H54 (cell line): Measurements from ENCODE around the gene MPPED1.

Source experiments
- DNase-seq: peaks from one replicate; pipeline ENCODE4 v3.0.0; 2011; ENCODE audit warnings: low spot score, mixed read lengths; ENCODE audit not compliant: insufficient read length
- FAIRE-seq: peaks from 3 replicates; lab custom pipeline; 2011; peaks lifted over from hg19 to GRCh38; lab: Jason Lieb, UNC
- POLR2A ChIP-seq: IDR thresholded peaks from 2 replicates; pipeline ENCODE4 v1.6.1; 2011; ENCODE audit warnings: low read depth, mild to moderate bottlenecking, low read length

Gene MPPED1

DNA sequence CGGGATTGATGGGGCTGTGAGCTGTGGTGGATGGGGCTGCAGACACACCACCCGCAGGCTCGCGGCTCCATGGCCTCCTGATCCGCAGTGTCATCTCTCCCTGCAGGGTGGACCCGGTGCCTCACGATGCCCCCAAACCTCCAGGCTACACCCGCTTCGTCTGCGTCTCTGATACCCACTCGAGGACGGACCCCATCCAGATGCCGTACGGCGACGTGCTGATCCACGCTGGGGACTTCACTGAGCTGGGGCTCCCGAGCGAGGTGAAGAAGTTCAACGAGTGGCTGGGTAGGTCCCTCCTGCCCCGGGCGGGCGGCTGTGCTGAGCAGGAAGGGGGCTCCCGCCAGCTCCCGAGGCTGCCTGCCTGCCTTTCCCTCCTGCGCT, 23.1 kb downstream of the MPPED1 start:
- FAIRE-seq, result no peak
- no peak for TF ChIP-seq POLR2A
- DNase-seq, result no peak

DNA sequence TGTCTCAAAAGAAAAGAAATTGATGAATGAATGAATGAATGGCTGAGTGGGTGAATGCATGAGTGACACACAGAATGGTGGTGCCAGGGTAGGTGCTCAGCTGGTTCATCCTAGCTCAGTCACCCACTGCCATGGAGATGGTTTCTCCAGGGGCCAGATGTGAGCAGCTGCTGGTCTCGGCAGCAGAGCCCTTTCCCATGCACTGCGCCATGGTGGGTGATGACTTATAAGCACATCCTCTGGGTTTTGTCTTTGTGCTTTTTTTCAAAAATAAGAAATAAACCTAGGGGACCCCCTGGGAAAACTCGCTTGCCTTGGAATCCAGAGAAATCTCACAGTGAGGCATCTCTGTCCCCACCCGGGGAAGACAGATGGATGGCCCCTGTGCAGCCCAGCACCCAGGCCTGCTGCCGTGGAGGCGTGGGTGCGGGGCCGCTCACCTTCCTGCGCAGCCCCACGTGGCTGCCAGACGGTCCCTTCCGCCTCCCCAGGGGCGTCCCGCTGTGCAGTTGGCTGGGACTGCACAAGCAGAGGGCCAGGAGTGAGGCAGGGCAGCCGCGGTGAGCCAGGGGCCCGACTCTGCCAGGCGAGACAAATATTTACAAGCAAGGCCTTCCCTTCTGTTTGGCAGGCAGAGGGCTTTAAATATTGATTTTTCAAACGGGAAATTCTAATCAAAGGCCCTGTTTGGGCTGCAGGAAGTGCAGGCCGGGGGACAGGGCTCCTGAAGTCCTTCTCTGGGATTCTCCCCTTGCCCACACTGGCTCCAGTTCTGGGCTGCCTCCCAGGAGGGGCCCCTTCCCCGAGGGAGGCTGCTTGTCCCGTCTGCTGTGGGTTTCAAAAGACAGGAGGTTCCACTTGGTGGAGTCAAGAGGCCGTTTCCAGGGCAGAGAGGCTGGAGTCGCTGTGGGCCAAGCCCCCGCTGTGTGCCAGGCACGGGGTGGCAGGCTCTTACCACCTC, 24.3 kb downstream of the MPPED1 start:
- FAIRE-seq (no peak), DNase-seq (no peak)
- no peak for TF ChIP-seq POLR2A

GRCh38 chr22:43436868-43437267, 25.1 kb downstream of the MPPED1 start:
- TF ChIP-seq POLR2A, result no peak
- FAIRE-seq, result no peak
- no peak for DNase-seq

DNA sequence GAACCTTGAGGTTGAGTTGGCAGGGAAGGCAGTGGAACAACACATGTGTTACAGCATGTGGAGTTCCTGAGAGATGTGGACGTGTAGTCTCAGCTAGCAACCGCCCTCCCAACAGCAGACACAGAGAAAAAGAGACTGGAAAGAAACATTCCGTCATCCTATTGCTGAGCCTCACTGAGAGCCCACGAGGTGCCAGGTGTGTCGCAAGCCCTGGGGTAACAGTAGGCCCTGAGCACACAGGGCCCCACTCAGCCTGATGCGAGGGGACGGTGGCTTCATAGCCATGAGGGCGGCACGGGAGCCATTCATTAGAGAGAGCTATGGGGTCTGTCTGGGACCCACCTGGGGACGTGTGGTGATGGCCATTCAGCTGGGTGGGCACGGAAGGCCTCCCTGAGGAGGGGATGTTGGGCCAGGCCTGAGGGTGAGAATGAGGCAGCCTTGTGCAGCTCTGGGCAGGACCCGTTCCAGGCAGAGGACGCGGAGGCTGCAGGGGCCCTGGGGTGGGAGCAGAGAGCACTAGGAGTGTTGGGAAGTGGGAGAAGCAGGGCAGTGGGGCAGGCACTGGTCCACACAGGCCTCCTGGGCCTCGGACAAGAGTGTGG, 26.2 kb downstream of the MPPED1 start:
- no peak for TF ChIP-seq POLR2A
- FAIRE-seq (no peak), DNase-seq (no peak)

- DNase-seq, result no peak
- FAIRE-seq, result no peak
- TF ChIP-seq POLR2A, result no peak
These were observed 27.0 kb downstream of the MPPED1 start for GRCh38 chr22:43438666-43439347.

DNA sequence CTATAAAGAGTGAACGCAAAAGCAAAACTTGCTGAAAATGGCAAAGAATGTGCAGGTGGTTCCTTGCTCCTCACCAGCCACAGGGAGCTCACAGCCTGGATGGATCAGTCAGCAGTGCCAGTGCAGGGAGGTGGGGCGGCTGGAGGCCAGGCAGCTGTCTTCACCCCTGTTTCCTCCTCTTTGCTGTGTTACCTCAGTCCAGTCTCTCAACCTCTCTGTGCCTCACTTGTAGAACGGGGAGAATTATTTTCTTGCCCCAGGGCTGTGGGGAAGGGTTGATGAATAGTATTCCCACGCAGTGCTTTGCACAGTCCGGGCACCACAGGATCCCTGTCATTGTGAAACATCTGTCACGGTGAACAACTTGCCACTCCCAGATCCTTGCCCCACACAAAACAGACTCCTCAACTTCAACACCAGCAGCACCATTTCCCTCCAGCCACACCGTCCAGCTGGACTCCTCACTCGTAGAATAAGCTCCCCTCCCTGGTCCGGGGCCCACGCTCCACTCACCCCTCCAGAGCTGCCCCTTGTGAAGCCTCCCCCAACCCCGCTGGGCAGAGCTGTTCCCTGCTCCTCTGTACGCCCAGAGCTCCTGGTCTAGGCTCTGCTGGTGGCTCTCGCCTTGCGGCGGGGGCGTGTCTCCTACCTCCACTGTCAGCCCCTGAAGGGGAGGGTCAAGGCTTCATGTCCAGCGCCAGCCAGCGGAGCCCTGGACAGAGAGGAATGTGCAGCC, 27.7 kb downstream of the MPPED1 start:
- no peak for TF ChIP-seq POLR2A
- DNase-seq (no peak), FAIRE-seq (no peak)

GRCh38 chr22:43440104-43440387, 28.2 kb downstream of the MPPED1 start:
- no peak for DNase-seq
- TF ChIP-seq POLR2A, result no peak
- FAIRE-seq, result no peak

GRCh38 chr22:43440556-43440955, 28.7 kb downstream of the MPPED1 start:
- no peak for FAIRE-seq
- no peak for TF ChIP-seq POLR2A

GRCh38 chr22:43441216-43441615, 29.4 kb downstream of the MPPED1 start:
- DNase-seq (no peak), FAIRE-seq (no peak)
- no peak for TF ChIP-seq POLR2A

More at GRCh38 chr22:43440556-43440955, 28.7 kb downstream of the MPPED1 start:
- DNase-seq, result no peak

DNA sequence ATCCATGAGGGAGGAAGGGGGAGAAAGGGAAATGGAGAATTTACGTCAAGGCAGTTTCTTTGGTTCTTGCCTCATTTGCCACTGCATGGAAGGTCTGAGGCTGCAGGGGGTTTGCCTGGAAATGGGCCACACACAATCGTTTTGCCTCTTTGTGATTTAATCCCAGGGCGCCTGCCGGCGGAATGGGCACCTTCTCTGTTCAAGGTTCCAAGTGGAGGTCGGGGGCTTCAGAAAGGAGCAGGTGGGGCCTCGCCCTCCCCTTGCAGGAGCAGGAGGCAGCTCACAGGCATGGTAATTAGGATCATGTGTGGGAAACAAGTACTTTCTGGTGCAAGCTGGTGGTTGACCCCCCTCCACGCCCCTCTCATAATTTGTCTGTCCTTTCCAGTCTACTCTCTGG, 29.9 kb downstream of the MPPED1 start:
- DNase-seq (no peak), FAIRE-seq (no peak)
- no peak for TF ChIP-seq POLR2A

GRCh38 chr22:43442386-43443151, 30.8 kb downstream of the MPPED1 start:
- DNase-seq (no peak), FAIRE-seq (no peak)
- TF ChIP-seq POLR2A, result no peak

GRCh38 chr22:43443152-43443471, 31.3 kb downstream of the MPPED1 start:
- DNase-seq, result no peak

More at GRCh38 chr22:43443152-43443471, 31.3 kb downstream of the MPPED1 start:
- FAIRE-seq, result no peak
- no peak for TF ChIP-seq POLR2A
